KOPT-K1 (cell line): ENCODE data around the gene NDUFA12.

Experiments used
- H3K27ac ChIP-seq: fragments of 200-600 bp; sonication (generic); 2 replicates; pipeline ENCODE4 v1.5.1; 2016; ENCODE audit warnings: antibody characterized with exemption, mild to moderate bottlenecking, low read depth, low read length; ENCODE audit not compliant: poor library complexity, severe bottlenecking
- H3K36me3 ChIP-seq: fragments of 200-600 bp; sonication (generic); 2 replicates; pipeline ENCODE4 v1.5.1; 2017; ENCODE audit warnings: antibody characterized with exemption, mild to moderate bottlenecking, low read length, moderate library complexity; ENCODE audit not compliant: insufficient read depth
- H3K9me3 ChIP-seq: fragments of 200-600 bp; sonication (generic); 2 replicates; pipeline ENCODE4 v1.5.1; 2017; ENCODE audit warnings: antibody characterized with exemption, low read length, mild to moderate bottlenecking; ENCODE audit not compliant: insufficient read depth, poor library complexity, severe bottlenecking

NDUFA12 gene

GRCh38 chr12:94965982-94966630 is 37.4 kb downstream of the NDUFA12 start:
- Histone ChIP-seq H3K36me3 (peaks cover 19% of the 10 kb centered on the region), H3K9me3 (no peaks in the 10 kb centered on the region), H3K27ac (no peak overlapping the region)

GRCh38 chr12:94963649-94964048 is 39.8 kb downstream of the NDUFA12 start:
- Histone ChIP-seq H3K36me3 (no peaks in the 10 kb centered on the region), H3K9me3 (no peaks in the 10 kb centered on the region), H3K27ac (no peak overlapping the region)

- Histone ChIP-seq H3K27ac (no peak overlapping the region), H3K9me3 (no peaks in the 10 kb centered on the region), H3K36me3 (no peaks in the 10 kb centered on the region)
Observed at GRCh38 chr12:94962670-94963069, 40.8 kb downstream of the NDUFA12 start.

- H3K36me3 ChIP-seq: no peaks in the 10 kb centered on the region
- H3K27ac ChIP-seq: no peak overlapping the region
- no peaks in the 10 kb centered on the region for H3K9me3 ChIP-seq
Observed at GRCh38 chr12:94961911-94962310, 41.6 kb downstream of the NDUFA12 start.

- H3K27ac ChIP-seq: no peak overlapping the region
- no peaks in the 10 kb centered on the region for H3K9me3 ChIP-seq
- no peaks in the 10 kb centered on the region for H3K36me3 ChIP-seq
Observed at GRCh38 chr12:94961256-94961824, 42.2 kb downstream of the NDUFA12 start.

GRCh38 chr12:94957006-94957405 is 46.5 kb downstream of the NDUFA12 start:
- Histone ChIP-seq H3K27ac (no peak overlapping the region), H3K9me3 (no peaks in the 10 kb centered on the region), H3K36me3 (no peaks in the 10 kb centered on the region)

- H3K9me3 ChIP-seq: no peaks in the 10 kb centered on the region
- no peaks in the 10 kb centered on the region for H3K36me3 ChIP-seq
- H3K27ac ChIP-seq: no peak overlapping the region
Observed at GRCh38 chr12:94954948-94955592, 48.4 kb downstream of the NDUFA12 start.

GRCh38 chr12:94954029-94954685 is 49.3 kb downstream of the NDUFA12 start:
- Histone ChIP-seq H3K27ac (no peak overlapping the region), H3K9me3 (no peaks in the 10 kb centered on the region), H3K36me3 (no peaks in the 10 kb centered on the region)

GRCh38 chr12:94952325-94952724 is 51.2 kb downstream of the NDUFA12 start:
- H3K27ac ChIP-seq: no peak overlapping the region
- H3K36me3 ChIP-seq: no peaks in the 10 kb centered on the region
- H3K9me3 ChIP-seq: no peaks in the 10 kb centered on the region

GRCh38 chr12:94951071-94951934 is 52.2 kb downstream of the NDUFA12 start:
- no peaks in the 10 kb centered on the region for H3K9me3 ChIP-seq
- H3K27ac ChIP-seq: no peak overlapping the region
- H3K36me3 ChIP-seq: no peaks in the 10 kb centered on the region

GRCh38 chr12:94948232-94948810 is 55.2 kb downstream of the NDUFA12 start:
- Histone ChIP-seq H3K36me3 (no peaks in the 10 kb centered on the region), H3K9me3 (no peaks in the 10 kb centered on the region), H3K27ac (no peak overlapping the region)

GRCh38 chr12:94942663-94943062 is 60.8 kb downstream of the NDUFA12 start:
- Histone ChIP-seq H3K27ac (no peak overlapping the region), H3K9me3 (no peaks in the 10 kb centered on the region), H3K36me3 (no peaks in the 10 kb centered on the region)

GRCh38 chr12:94941440-94941862 is 62.0 kb downstream of the NDUFA12 start:
- H3K36me3 ChIP-seq: no peaks in the 10 kb centered on the region
- H3K9me3 ChIP-seq: no peaks in the 10 kb centered on the region
- no peak overlapping the region for H3K27ac ChIP-seq

- no peaks in the 10 kb centered on the region for H3K36me3 ChIP-seq
- H3K27ac ChIP-seq: no peak overlapping the region
- H3K9me3 ChIP-seq: no peaks in the 10 kb centered on the region
Observed at GRCh38 chr12:94940771-94941170, 62.7 kb downstream of the NDUFA12 start.
